Psoas muscle (tissue), 8 donors: ENCODE results near the gene TXNDC2. TPM values are rescaled to one million over a fixed set of nuclear protein-coding genes. Genes with fewer than 3 reads are reported as not detected.
A peak's percentile ranks its signal among the peaks of the same experiment; 100 is the strongest.

Source experiments
- ATAC-seq, 4 donors: fragments of 200-7000 bp; cut with Tn5 transposase; one replicate each; pipeline ENCODE4 v1.9.1; 2020; ENCODE audit warnings: moderate library complexity in 3 of 4, mild to moderate bottlenecking in 2 of 4
- DNase-seq, 2 donors: peaks; one replicate each; pipeline ENCODE4 v3.0.0-alpha.2; 2020
- H3K27ac ChIP-seq: fragments of 200-600 bp; one replicate; pipeline ENCODE4 v1.8.0; 2022
- H3K27me3 ChIP-seq, 3 donors: fragments of 200-600 bp in 1 of 3; one replicate each; pipeline versions ENCODE4 v1.6.1 to v1.8.0; 2013 to 2022; ENCODE audit warnings: low read length in 2 of 3, mild to moderate bottlenecking in 2 of 3, moderate library complexity in 1 of 3; ENCODE audit not compliant: insufficient read depth in 3 of 3
- H3K36me3 ChIP-seq, 2 donors: fragments of 200-600 bp in 1 of 2; one replicate each; pipeline versions ENCODE4 v1.6.1 to v1.8.0; 2013 to 2022; ENCODE audit warnings: low read depth in 1 of 2, mild to moderate bottlenecking in 1 of 2, moderate library complexity in 1 of 2; ENCODE audit not compliant: insufficient read depth in 1 of 2
- H3K4me1 ChIP-seq: fragments of 200-600 bp; one replicate; pipeline ENCODE4 v1.8.0; 2022
- H3K4me3 ChIP-seq: fragments of 200-600 bp; one replicate; pipeline ENCODE4 v1.8.0; 2022; ENCODE audit warnings: mild to moderate bottlenecking
- H3K9me3 ChIP-seq: fragments of 200-600 bp; one replicate; pipeline ENCODE4 v1.8.0; 2022
- WGBS, 3 donors: extraction: QIAGEN DNeasy Blood & Tissue Kit; methylation state at CpG; one replicate each; pipeline versions ENCODE4 v1.1.6 to v1.1.7; 2013; 5-methylcytosine and 5-hydroxymethylcytosine counted together
- intact Hi-C, 2 donors: fragments of 100-400 bp; cut with DNase I; formaldehyde crosslinking; loops; one replicate each; pipeline versions ENCODE4 v1.11.0 to v1.14.2; 2022
- polyA plus RNA-seq, 3 donors: library from polyadenylated mRNA; stranded (reverse); fragments of 200-250 nt; gene quantifications; one replicate each; pipeline ENCODE4 v1.2.3, GENCODE V29; 2013
- total RNA-seq, 4 donors: library from RNA; stranded (reverse); fragmentation: NEBNext Ultra II Directional in 2 of 4; extraction: Animal tissue kit (Norgen Biotek cat#: 25700) in 2 of 4; gene quantifications; one replicate each; pipeline versions ENCODE4 v1.2.1 to v1.2.4, GENCODE V29; 2021 to 2023
- TF ChIP-seq, protein P1 (sequence below): fragments of 200-600 bp; IDR thresholded peaks from one replicate; pipeline ENCODE4 v1.8.0; 2022; ENCODE audit warnings: antibody characterized with exemption
- donor health status: healthy with polysubstance abuse.
- donor health status: DM: no; HTN: no; CAD: no; lungs with moderate emphysema.
- donor health status: Bipolar disorder and iron deficiency.
- donor health status: healthy.
- donor health status: DM: yes; HTN: yes; CAD: no.
- donor health status: DM: no; HTN: no; CAD: no.
- donor health status: DM: no; HTN: no; CAD: no.
- donor health status: DM: yes; HTN: yes; CAD: no.

The TXNDC2 gene
- total and polyA plus RNA-seq, 7 donors, result 0.04 to 0.19 TPM; not detected in 5

GRCh38 chr18:9913151-9913525, 27.4 kb downstream of the TXNDC2 start:
- no peaks in the 10 kb centered on the region for H3K27me3 ChIP-seq
- peak overlapping the region; percentile 93 for H3K4me3 ChIP-seq
- H3K27ac ChIP-seq, result peak overlapping the region; percentile 99
- H3K36me3 ChIP-seq, result no peaks in the 10 kb centered on the region
- intact Hi-C loops, result loop anchor here in 1 of 2 donors (5.0 to 10.0 kb wide), 2 partner anchors 61 to 108 kb away; no protein-coding TSS in a partner anchor
- peaks cover 31% of the 10 kb centered on the region for H3K4me1 ChIP-seq
- no peak for DNase-seq
- peak in 3 of 4 donors; percentile 0 to 19 (median 3) for ATAC-seq
- 4 to 6% (median 6%) methylated on average over 12 of the region's 12 CpGs for WGBS, 3 donors
- TF ChIP-seq, protein P1, sequence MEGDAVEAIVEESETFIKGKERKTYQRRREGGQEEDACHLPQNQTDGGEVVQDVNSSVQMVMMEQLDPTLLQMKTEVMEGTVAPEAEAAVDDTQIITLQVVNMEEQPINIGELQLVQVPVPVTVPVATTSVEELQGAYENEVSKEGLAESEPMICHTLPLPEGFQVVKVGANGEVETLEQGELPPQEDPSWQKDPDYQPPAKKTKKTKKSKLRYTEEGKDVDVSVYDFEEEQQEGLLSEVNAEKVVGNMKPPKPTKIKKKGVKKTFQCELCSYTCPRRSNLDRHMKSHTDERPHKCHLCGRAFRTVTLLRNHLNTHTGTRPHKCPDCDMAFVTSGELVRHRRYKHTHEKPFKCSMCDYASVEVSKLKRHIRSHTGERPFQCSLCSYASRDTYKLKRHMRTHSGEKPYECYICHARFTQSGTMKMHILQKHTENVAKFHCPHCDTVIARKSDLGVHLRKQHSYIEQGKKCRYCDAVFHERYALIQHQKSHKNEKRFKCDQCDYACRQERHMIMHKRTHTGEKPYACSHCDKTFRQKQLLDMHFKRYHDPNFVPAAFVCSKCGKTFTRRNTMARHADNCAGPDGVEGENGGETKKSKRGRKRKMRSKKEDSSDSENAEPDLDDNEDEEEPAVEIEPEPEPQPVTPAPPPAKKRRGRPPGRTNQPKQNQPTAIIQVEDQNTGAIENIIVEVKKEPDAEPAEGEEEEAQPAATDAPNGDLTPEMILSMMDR, result no peak
- H3K9me3 ChIP-seq, result no peaks in the 10 kb centered on the region

DNA sequence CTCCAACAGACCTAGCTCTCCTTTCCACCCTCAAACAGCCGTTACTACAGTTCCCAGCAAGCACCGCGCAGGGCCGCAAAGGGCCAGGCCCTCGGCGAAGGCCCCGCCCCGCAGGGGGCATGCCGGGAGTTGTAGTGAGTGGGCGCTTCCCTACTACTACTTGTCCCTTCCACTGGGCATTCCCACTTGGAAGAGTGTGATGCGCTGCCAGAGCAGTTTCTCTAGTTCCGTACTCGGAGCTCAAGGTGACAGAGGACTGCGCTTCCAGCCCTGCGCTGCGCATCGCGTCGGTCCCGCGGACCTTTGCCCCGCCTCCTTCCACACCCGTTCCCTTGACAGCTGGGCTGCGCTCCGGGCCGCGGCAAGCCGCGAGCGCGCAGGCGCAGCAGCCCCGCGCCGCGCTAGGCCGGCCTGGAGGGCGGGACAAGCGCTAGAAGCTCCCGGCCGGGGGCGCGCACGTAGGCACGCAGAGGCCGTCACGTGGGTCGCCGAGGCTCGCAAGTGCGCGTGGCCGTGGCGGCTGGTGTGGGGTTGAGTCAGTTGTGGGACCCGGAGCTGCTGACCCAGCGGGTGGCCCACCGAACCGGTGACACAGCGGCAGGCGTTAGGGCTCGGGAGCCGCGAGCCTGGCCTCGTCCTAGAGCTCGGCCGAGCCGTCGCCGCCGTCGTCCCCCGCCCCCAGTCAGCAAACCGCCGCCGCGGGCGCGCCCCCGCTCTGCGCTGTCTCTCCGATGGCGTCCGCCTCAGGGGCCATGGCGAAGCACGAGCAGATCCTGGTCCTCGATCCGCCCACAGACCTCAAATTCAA, 28.0 kb downstream of the TXNDC2 start, which contains the start of gene VAPA:
TSS of gene VAPA (plus strand) at position 491 of the 808 bp plus-strand sequence. CDS start at position 732, 241 bp downstream.
- peak within 1 kb of the TSS; percentile 99 for H3K27ac ChIP-seq
- H3K4me3 ChIP-seq, result peak within 1 kb of the TSS; percentile 93
- intact Hi-C loops, result loop anchor here (2.0 to 10.0 kb wide), 3 partner anchors 61 to 109 kb away; no protein-coding TSS in a partner anchor
- TF ChIP-seq, protein P1, result no peak
- H3K27me3 ChIP-seq, result no peaks in the 10 kb centered on the region
- WGBS, 3 donors, result 0% methylated on average over 58 to 87 of the region's 87 CpGs
- H3K9me3 ChIP-seq, result no peaks in the 10 kb centered on the region
- H3K4me1 ChIP-seq, result peaks cover 37% of the 10 kb centered on the region
- peak; percentile 93 to 96 (median 94) for ATAC-seq
- DNase-seq, result peak; percentile 97
- H3K36me3 ChIP-seq, result no peaks in the 10 kb centered on the region

GRCh38 chr18:9914334-9914583, 28.5 kb downstream of the TXNDC2 start:
- intact Hi-C loops, result loop anchor here (2.0 to 10.0 kb wide), 3 partner anchors 62 to 109 kb away; no protein-coding TSS in a partner anchor
- no peak for DNase-seq
- TF ChIP-seq, protein P1, result no peak
- peak; percentile 5 to 25 (median 16) for ATAC-seq
- H3K27ac ChIP-seq, result peak overlapping the region; percentile 99
- H3K9me3 ChIP-seq, result no peaks in the 10 kb centered on the region
- no peaks in the 10 kb centered on the region for H3K36me3 ChIP-seq
- H3K27me3 ChIP-seq, result no peaks in the 10 kb centered on the region
- 0 to 1% methylated on average over 20 to 35 of the region's 35 CpGs; no CpG with 5 or more reads in 1 of the 3 donors for WGBS, 3 donors
- H3K4me3 ChIP-seq, result peak overlapping the region; percentile 93
- peaks cover 42% of the 10 kb centered on the region for H3K4me1 ChIP-seq

DNA sequence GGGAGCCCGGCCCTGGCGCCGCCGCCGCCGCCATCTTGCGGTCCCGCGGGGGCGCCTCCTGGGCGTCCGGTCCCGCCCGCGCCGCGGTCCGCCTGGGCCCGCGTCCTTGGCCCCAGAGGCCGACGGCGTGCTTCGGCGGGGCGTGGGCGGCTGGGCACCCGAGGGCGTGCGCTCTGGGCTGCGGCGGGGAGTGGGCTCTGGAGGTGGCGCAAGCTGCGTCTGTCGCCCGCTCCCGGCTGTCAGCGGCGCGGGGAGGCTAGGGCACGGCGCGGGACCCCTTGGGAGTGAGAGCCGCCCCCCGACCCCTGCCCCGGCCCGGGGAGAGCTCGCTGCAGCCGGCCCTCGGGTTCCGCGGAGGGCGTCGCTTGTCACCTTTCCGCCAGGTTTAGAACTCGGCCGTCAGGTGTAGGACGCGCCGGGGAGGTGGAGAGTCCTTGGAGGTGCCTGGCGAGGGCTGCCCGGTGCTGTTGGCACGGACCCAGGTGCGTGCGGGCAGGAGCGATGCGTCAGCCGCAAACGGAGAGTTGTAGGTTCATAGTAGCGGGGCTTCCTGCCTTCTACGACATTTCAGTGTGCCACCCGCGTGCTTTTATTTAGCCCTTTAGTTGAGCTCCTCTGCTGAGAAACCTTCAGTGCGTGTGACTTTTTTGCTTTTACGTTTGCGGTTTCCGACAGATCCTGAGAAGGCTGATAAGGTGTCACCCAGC, 29.0 kb downstream of the TXNDC2 start:
- no peaks in the 10 kb centered on the region for H3K27me3 ChIP-seq
- peak overlapping the region; percentile 93 for H3K4me3 ChIP-seq
- WGBS, 3 donors, result 0 to 1% (median 0%) methylated on average over 39 to 77 of the region's 77 CpGs
- H3K4me1 ChIP-seq, result peaks cover 47% of the 10 kb centered on the region
- peak overlapping the region; percentile 99 for H3K27ac ChIP-seq
- TF ChIP-seq, protein P1, result no peak
- ATAC-seq, result peak; percentile 41 to 62 (median 50)
- no peaks in the 10 kb centered on the region for H3K36me3 ChIP-seq
- H3K9me3 ChIP-seq, result no peaks in the 10 kb centered on the region
- intact Hi-C loops, result loop anchor here (2.0 to 10.0 kb wide), 3 partner anchors 62 to 110 kb away; no protein-coding TSS in a partner anchor
- peak; percentile 79 to 91 for DNase-seq
